Ramos (cell line): ENCODE measurements around the gene EMILIN3.

ENCODE experiments used
- in situ Hi-C: fragments of 300-500 bp; cut with MboI; formaldehyde crosslinking; loops from one replicate; pipeline ENCODE4 v1.14.3; 2022; ENCODE audit warnings: low sequenced_read_pairs; ENCODE audit not compliant: unreplicated experiment

EMILIN3 gene

DNA sequence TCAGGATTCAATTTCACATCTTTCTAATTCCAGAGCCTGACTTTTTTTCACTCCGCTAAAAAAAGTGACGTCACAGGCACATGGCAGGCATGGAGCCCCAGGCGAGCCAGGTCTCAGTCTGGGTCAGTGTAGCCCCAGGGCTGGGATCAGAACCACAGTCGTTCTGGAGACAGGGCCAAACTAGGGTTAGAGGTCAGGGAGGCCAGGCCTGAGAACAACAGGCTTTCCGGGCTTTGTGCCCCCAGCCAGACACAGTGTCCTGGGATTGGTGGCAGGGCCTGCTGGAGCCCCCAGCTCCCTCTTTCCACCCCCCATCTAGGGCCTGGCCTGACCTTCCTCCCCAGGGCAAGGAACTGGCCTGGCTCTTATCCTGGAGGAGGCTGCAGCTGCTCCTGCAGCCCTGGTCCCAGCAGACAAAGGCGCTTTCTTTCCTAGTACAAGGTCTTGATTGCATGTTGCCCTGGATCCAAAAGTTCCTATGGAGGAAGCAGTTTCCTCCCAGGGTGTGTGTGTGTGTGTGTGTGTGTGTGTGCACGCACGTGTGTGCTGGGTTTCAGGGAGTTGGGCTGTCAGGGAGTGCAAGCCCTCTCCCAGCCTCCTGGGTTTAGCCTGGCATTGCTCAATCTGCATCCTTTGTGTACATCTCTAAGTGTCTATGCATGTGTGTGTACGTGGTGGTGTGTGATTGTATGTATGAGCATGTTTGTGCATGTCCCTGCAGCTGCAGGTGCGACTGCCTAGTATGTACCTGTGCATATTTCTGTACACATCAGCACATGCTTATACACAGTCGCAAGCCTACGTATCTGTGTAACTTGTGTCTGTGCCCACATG, 26.5 kb upstream of the EMILIN3 start:
- in situ Hi-C loops, result no loop called here

DNA sequence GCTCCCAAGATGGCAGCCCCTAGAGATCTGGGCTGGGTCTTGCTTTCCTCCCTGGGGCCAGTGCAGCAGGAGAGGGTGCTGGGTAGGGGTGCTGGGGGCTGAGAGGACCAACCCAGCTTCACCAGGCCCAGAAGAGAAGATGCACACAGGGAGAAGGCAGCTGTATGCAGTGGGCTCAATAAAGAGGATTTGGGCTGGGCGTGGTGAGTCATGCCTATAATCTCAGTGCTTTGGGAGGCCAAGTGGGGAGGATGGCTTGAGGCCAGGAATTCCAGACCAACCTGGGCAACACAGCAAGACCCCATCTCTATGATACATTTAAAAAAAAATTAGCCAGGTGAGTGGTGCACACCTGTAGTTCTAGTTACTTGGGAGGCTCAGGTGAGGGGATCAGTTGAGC, 25.7 kb upstream of the EMILIN3 start:
- in situ Hi-C loops, result no loop called here

DNA sequence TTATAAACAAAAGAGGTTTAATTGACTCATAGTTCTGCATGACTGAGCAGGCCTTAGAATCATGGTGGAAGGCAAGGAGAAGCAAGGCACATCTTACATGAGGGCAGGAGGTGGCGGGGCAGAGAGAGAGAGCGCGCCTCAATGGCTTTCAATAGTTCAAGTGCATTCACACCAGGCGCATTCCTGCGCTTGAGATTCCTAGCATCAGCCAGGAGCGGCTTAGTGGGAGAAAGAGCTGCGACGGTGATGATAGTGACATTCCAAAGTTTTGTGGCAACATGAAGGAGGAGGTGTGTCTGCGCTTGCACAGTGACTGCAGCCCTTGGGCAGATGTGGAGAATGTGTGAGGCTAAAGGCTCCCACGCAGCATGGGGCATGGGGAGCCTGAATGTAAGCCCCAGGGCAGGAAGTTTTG, 25.0 kb upstream of the EMILIN3 start:
- in situ Hi-C loops, result no loop called here

DNA sequence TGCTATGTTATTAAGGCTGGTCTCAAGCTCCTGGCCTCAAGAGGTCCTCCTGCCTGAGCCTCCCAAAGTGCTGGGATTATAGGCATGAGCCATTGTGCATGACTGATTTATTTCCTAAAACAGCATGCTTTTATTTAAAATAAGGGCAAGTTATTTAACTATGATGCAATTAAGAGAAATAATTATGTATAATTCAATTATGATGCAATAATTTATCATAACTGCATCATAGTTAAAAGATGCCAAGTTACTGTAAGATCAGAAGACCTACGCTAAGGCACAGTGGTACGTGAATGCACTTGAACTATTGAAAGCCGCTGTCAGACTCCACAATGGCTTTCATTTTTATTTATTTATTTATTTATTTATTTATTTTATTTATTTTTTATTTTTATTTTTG, 24.3 kb upstream of the EMILIN3 start:
- in situ Hi-C loops, result no loop called here

DNA sequence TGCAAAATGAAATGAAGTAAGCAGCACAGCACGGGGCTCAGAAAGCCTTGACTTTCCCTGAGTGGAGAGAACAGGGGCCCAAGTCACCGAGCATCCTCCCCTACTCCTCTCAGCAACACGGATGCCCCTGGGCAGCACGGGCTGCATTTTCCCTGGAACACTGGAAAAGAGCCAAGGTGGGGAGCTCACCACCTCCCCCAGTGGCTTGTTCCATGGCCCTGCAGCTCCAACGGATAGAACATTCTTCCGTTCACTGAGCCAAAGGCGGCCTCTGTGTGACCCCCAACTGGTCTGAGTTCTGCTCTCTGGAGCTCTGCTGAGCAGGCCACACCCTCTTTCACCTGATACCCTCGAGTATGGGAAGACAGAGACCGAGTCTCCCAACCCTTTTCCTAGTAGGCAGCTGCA, 20.8 kb upstream of the EMILIN3 start:
- in situ Hi-C loops, result no loop called here

DNA sequence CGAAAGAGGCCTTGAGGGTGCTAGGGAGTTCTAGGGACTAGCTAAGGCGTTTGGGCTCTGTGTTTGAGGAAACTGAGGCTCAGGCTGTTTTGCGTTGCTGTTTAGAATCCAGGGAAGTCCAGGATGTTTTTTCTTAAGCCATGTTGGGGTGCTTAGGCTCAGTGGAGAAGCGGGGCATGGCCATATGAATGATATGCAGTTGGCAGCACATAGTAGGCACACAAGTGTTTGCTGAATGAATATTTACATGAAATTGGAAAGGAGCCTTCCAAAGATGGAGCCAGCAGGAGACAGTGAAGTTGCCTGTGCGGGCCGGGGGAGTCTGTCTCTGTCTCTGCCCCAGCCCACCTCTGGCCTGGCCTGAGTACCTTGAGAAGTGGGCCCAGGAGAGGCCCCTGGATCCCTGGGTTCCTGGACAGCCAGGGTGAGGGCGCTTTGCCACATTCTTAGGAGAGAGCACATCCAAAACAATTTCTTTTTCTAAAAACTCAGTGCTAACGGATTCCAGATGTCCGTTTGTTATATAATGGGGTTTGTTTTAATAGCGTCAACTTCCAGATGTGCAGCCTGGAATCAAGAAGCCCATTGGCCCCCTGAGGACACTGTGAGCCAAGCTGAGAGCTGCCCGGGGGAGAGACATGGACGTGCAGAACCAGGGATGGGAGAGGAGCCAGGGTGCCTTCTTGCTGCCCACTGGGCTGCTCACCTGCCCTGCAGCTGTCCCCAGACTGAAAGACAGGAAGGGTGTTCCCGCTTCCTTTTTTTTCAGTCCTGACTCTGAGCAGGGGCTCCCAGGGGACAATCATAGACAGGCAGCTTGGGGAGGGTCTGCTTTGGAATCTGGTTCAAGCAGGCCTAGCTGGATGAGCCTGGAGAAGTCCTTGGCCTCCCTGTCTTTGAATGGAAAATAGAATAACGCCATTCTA, 20.1 kb upstream of the EMILIN3 start:
- in situ Hi-C loops, result no loop called here

DNA sequence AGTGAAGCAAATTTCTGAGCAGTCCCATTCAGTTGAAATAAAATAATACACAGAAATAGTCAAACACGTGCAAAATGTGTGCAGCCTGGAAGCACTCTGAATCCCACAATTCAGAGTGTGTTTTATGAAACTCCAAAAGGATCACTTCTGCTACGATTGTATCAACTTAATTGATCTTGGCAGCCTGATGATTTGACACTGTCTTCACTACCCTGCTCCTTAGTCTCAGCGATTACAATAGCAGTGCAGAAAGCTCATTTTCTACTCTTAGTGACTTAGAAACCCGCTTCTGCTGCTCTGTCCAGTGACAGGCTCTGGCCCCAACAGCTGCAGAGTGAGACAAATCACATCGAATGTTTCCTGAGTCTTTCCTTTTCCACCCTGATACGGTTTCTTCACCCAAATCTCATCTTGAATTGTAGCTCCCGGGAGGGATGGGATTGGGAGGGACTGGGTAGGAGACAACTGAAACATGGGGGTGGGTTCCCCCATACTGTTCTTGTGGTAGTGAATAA, 16.2 kb upstream of the EMILIN3 start:
- in situ Hi-C loops, result no loop called here

DNA sequence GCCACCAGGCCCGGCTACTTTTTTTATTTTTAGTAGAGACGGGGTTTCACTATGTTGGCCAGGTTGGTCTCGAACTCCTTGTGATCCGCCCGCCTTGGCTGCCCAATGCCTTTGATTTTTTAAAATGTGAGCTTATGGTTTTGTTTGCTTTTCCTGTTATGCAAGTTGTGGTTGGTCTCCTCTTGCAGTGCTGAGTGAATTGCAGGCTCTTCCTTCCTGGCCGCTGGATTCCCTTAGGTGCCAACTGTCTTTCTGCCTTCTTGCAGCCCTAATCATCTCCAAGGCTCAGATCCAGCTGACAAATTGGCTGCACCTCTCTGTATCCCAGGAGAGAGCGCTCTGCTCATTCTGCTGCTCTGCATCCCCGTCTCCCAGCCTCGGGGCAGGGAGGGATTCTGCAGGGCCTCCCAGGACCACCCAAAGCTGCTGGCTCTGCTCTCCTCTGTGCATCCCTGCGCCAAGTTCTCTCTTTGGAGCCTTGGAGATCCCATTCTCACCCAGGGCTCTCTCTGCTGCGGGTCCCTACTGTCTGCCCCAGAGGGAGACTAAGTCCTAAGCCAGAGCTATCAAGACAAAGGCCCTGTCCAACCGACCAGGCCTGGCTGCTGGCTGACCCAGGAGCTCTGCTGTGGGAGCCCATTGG, 14.1 kb upstream of the EMILIN3 start:
- in situ Hi-C loops, result no loop called here

DNA sequence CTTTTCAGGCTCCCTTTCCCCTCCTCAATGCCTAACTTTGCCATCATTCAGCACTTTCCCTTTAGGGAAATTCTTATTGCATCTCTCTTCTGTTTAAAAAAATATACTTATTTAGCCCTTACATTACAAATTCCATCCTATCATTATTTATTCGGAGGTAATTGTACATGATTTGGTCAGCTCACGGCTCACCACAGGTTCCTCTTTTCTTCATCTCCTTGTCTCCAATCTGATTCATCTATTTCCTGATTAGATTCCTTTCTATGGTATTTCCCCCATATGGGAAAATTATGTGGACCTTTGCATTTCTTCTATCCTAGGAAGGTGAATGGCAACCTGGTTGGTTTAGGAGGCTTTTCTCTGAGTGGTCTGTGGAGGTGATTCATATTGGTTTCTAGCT, 12.9 kb upstream of the EMILIN3 start:
- in situ Hi-C loops, result no loop called here

DNA sequence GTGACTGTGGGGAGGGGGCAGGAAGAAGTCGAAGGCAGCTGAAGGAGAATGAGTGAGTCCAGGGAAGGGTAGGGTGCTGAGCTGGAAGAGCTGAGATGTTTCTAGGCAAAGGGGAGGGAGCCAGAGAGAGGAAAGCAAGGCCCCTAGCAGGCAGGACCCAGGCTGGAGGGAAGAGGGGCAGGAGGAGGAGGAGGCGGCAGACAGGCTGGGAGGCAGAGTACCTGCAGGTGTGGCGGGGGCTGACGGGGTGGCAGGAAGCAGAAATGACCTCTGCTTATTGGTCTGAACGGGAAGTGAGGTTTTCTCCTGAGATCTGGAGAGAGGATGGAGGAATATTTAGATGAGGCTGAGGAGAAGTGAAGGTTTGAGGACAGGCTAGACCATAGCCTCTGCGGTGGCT, 10.7 kb upstream of the EMILIN3 start:
- in situ Hi-C loops, result no loop called here

DNA sequence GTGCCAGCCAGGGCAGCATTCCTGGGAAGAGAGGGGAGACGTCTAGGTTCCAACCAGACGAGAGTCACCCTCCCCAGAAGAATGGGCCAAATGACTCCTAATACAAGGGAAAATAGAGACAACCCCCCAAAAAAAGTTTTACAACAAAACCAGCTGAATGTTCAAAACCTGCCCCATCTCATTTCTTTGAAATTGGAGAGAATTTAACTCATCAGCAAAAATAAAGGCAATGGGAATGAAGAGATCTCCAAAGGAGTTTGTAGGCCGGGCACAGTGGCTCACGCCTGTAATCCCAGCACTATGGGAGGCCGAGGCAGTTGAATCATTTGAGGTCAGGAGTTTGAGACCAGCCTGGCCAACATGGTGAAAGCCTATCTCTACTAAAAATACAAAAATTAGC, 9.7 kb upstream of the EMILIN3 start:
- in situ Hi-C loops, result no loop called here

DNA sequence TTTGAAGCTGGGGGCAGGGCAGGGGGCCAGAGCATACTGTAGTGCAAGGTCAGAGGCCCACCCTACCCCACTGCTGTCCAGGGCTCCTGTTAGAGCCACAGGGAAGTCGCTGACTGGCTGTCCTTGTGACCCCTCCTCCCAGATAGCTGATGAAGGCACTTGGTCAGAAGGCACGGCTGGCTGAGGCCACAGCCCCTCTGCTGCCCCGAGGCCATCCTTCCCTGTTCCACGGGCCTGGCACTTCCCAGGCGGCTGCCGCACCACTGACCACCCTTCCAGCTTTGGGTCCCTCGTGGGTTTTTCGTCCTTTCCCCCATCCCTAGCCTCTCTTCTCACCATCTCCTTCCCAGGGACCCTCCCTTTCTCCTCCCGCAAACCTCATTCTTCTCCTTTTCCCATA, 9.2 kb upstream of the EMILIN3 start:
- in situ Hi-C loops, result no loop called here

DNA sequence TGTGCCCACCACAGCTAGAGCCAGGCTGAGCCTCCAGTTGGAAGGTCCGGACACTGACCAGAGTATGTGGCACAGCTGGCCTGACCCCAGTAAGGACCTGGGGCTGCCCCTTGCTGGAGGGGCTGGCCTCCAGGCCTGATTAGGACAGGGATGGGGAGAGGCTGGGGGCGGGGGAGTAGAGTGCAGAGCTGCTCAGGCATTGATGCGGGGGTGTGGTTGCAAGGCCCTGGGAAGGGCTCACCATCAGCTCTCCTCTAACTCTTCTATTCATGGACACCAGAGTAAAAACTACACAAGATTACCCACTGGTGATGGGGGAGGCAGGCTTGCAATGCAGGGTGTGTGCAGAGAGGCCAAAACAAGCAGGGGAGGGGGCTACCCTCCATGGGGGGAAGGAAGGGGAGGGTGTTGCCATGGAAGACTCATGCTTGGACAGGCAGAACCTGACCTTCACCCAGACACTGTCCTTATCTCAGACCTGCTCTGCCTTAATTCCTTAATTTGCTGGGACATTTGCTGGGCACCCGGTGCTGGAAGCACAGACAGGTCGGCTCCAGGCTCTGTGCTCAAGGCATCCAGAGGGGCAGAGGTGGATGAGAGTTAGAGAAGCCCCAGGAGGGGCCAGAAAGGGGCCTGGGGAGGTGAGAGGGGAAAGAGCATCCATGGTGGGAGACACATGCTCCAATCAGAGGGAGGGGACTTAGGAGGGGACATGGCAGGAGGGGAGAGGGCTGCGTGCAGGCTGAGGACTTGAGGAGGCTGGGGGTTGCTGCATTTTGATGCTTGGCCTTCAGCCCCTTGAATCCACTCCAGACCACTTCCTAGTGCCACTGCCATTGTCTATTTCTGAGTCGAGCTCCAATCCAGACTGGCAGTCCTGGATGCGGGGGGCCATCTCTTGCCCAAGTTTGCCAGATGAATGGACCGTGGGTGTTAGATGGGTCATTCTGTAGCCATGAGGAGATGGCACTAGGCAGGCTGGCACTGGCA, 7.6 kb upstream of the EMILIN3 start:
- in situ Hi-C loops, result no loop called here

DNA sequence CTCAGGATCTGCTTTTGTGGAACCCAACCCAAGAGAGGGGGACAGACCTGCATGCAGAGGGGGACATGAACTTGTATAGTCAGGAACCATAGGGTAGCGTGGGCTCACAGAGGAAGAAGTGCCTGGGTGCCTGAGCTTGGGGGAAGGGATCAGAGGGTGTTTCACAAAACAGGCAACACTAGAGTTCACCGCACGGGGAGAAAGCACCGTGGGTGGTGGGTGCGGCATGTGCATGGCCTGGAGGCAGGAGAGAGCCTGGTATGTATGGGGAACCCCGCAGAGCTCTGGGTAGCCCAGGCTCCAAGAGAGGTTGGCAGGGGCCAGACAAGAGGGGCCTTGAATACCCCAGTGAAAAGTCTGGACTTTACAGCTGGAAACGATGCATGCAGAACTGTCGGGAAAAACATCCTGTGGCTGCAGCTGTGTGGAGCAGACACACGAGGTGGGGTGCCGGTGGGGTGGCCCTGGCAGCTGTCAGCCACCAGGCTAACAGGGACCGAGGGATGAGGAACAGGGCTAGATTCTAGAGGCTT, 6.7 kb upstream of the EMILIN3 start:
- in situ Hi-C loops, result no loop called here

DNA sequence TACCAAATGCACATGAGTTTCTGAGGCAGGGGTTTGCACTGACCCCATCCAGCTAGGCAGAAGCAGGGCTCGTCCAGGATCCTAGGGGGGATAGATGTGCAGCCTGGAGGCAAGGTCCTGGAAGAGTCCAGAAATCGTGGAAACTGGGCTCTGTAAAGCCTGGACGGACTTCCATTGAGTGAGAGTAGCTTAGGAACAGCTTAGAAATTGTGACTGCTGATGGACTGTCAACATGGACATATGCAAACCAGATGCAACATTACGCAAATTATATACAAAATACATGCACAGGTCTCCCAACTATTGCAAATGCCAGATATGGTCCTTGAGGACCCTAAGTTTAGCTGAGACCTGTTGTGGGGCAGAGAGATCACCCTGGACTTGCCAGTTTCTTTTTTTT, 4.8 kb upstream of the EMILIN3 start:
- in situ Hi-C loops, result no loop called here

DNA sequence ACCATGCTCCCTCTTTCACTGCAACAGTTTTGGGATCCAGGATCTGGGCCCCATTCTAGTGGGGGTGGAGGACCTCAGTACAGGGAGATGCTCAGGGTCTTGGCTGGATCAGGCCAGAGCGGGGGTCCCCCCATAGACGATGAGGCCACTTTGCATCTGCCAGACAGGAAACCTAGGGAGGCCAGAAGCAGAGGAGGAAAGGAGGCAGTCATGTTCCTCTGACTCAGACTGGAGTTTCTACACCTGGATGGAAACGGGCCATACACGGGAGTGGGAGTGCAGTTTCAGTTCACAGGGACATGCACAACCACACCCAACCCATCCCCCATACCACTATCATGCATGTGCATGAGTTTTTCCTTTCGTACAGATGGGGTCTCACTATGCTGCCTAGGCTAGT, 3.6 kb upstream of the EMILIN3 start:
- in situ Hi-C loops, result no loop called here

DNA sequence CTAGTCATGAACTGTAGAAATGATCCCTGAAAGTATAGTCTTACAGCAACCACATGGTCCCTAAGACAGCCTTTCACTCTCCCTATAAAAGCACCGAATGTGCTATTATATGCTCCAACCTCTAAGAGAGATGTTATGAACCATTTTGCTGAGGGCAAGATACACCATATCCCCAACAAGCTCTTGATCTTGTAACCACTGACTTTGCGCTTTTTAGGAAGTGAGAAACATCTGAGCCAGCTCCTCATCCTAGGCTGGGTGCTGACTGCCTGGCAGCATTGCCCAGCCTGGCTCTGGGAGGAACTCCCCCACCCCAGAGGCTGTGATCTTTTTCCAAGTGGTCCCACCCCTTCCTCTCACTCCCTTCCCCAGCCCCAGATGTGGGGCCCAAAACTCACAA, 3.1 kb upstream of the EMILIN3 start:
- in situ Hi-C loops, result no loop called here

DNA sequence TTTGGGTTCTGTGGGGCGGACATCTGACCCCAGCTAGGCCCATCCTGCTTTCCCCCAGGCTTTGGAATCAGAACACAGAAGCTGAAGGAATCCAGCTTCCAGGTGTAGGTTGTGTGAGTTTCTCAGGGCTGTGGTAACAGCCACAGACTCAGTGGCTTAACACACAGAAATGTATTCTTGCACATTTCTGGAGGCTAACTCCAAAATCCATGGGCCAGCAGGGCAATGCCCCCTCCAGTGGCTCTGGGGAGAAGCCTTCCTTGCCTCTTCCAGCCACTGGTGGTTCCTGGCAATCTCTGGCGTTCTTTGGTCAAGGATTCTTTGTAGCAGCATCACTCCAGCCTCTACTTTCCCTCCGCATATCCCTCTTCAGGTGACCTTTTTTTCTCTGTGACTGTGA, 1.3 kb upstream of the EMILIN3 start:
- in situ Hi-C loops, result no loop called here

DNA sequence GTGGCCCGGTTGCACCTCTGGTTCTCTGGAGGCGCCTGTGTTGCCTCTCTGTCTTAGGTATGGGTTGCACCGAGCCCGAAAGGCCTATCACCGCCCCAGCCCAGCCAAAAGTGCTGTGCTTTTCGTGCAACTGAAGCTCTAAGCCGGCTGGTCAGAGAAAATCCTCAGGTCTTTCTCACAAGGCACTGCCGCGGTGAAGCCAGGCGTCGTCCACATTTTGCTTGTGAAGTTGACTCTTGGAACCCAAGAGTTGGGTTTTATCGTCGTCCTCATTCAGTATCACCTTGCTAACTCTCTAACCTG, 726 bp upstream of the EMILIN3 start:
- in situ Hi-C loops, result no loop called here
